ENCODE data around the gene C16orf74. TPM values are rescaled to one million over a fixed set of nuclear protein-coding genes. Genes with fewer than 3 reads are reported as not detected.

Gene C16orf74
- total RNA-seq, 1 donor from 2014 or later = 2.1 TPM

GRCh38 chr16:85698935-85699558, 51.8 kb downstream of the C16orf74 start:
- TF ChIP-seq CTCF (IDR thresholded peaks at IDR 0.05) = no peak
- no peak for DNase-seq (ENCODE audit: extremely low spot score, unreplicated experiment)
- H3K36me3 Mint-ChIP-seq (ENCODE audit: unreplicated experiment) = no peaks in the 10 kb centered on the region
- H3K4me3 Mint-ChIP-seq (ENCODE audit: unreplicated experiment) = no peak overlapping the region
- no peak overlapping the region for H3K27ac Mint-ChIP-seq (ENCODE audit: unreplicated experiment)
- no peaks in the 10 kb centered on the region for H3K4me1 Mint-ChIP-seq (ENCODE audit: unreplicated experiment)
- peaks cover 20% of the 10 kb centered on the region for H3K27me3 Mint-ChIP-seq (ENCODE audit: unreplicated experiment)
- H3K9me3 Mint-ChIP-seq (ENCODE audit: unreplicated experiment) = no peaks in the 10 kb centered on the region

GRCh38 chr16:85698459-85698891, 52.4 kb downstream of the C16orf74 start:
- no peaks in the 10 kb centered on the region for H3K36me3 Mint-ChIP-seq (ENCODE audit: unreplicated experiment)
- no peaks in the 10 kb centered on the region for H3K4me1 Mint-ChIP-seq (ENCODE audit: unreplicated experiment)
- no peak overlapping the region for H3K27ac Mint-ChIP-seq (ENCODE audit: unreplicated experiment)
- DNase-seq (ENCODE audit: extremely low spot score, unreplicated experiment) = no peak
- H3K9me3 Mint-ChIP-seq (ENCODE audit: unreplicated experiment) = no peaks in the 10 kb centered on the region
- H3K4me3 Mint-ChIP-seq (ENCODE audit: unreplicated experiment) = no peak overlapping the region
- peaks cover 20% of the 10 kb centered on the region for H3K27me3 Mint-ChIP-seq (ENCODE audit: unreplicated experiment)
- TF ChIP-seq CTCF (IDR thresholded peaks at IDR 0.05) = no peak

GRCh38 chr16:85697431-85697830, 53.5 kb downstream of the C16orf74 start:
- no peak for TF ChIP-seq CTCF (IDR thresholded peaks at IDR 0.05)
- Mint-ChIP-seq H3K9me3 (ENCODE audit: unreplicated experiment) (no peaks in the 10 kb centered on the region), H3K27me3 (ENCODE audit: unreplicated experiment) (peaks cover 17% of the 10 kb centered on the region), H3K27ac (ENCODE audit: unreplicated experiment) (no peak overlapping the region), H3K4me1 (ENCODE audit: unreplicated experiment) (no peaks in the 10 kb centered on the region), H3K4me3 (ENCODE audit: unreplicated experiment) (no peak overlapping the region), H3K36me3 (ENCODE audit: unreplicated experiment) (no peaks in the 10 kb centered on the region)
- no peak for DNase-seq (ENCODE audit: extremely low spot score, unreplicated experiment)

DNA sequence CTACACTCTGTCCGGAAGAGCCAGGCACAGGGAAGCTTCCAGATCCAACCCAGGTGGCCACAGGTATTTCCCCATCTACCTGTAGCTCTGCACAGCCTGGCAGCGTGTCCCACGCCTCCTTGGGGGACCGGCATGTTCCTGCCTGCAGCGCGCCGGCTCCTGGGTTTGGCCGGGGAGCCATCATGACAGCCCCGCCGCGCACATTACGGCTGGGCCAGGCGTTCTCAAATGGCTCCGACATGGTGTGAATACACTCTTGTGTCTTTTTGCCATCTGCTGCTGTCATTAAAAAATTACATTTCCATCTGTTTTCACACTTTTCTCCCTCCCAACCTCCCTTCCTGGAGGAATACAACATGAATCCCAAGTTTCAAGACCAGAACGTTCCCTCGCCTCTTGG, 54.1 kb downstream of the C16orf74 start:
- Mint-ChIP-seq H3K36me3 (ENCODE audit: unreplicated experiment) (no peaks in the 10 kb centered on the region), H3K4me3 (ENCODE audit: unreplicated experiment) (no peak overlapping the region), H3K9me3 (ENCODE audit: unreplicated experiment) (no peaks in the 10 kb centered on the region), H3K4me1 (ENCODE audit: unreplicated experiment) (no peaks in the 10 kb centered on the region), H3K27me3 (ENCODE audit: unreplicated experiment) (peaks cover 17% of the 10 kb centered on the region), H3K27ac (ENCODE audit: unreplicated experiment) (no peak overlapping the region)
- DNase-seq (ENCODE audit: extremely low spot score, unreplicated experiment) = no peak
- no peak for TF ChIP-seq CTCF (IDR thresholded peaks at IDR 0.05)

- H3K9me3 Mint-ChIP-seq (ENCODE audit: unreplicated experiment) = no peaks in the 10 kb centered on the region
- DNase-seq (ENCODE audit: extremely low spot score, unreplicated experiment) = no peak
- no peaks in the 10 kb centered on the region for H3K36me3 Mint-ChIP-seq (ENCODE audit: unreplicated experiment)
- peaks cover 20% of the 10 kb centered on the region for H3K27me3 Mint-ChIP-seq (ENCODE audit: unreplicated experiment)
- no peaks in the 10 kb centered on the region for H3K4me1 Mint-ChIP-seq (ENCODE audit: unreplicated experiment)
- H3K4me3 Mint-ChIP-seq (ENCODE audit: unreplicated experiment) = no peak overlapping the region
- H3K27ac Mint-ChIP-seq (ENCODE audit: unreplicated experiment) = no peak overlapping the region
- TF ChIP-seq CTCF (IDR thresholded peaks at IDR 0.05) = no peak
Measured at GRCh38 chr16:85695196-85696128, 55.4 kb downstream of the C16orf74 start.

All from osteocyte (in vitro differentiated cells).